Uterus (tissue), 4 donors: Measurements from ENCODE around the gene SLC12A1. TPM values are rescaled to one million over a fixed set of nuclear protein-coding genes. Genes with fewer than 3 reads are reported as not detected.

Experiments used
- DNase-seq, 2 donors: peaks; one replicate each; pipeline ENCODE4 v3.0.0-alpha.2; 2019 to 2020
- H3K27ac ChIP-seq, 2 donors: fragments of 200-600 bp; sonication (generic); 1 replicate in 1 of 2; 2 replicates in 1 of 2; pipeline ENCODE4 v1.5.1; 2016 to 2018
- H3K27me3 ChIP-seq, 2 donors: fragments of 200-600 bp; sonication (generic); one replicate each; pipeline ENCODE4 v1.5.1; 2018 to 2019; ENCODE audit warnings: control low read depth in 1 of 2
- H3K36me3 ChIP-seq, 2 donors: fragments of 200-600 bp; sonication (generic); one replicate each; pipeline ENCODE4 v1.5.1; 2019; ENCODE audit warnings: control low read depth in 1 of 2
- H3K4me1 ChIP-seq, 2 donors: fragments of 200-600 bp; sonication (generic); one replicate each; pipeline ENCODE4 v1.5.1; 2018 to 2019; ENCODE audit warnings: control low read depth in 1 of 2
- H3K4me3 ChIP-seq, 2 donors: fragments of 200-600 bp; sonication (generic); 1 replicate in 1 of 2; 2 replicates in 1 of 2; pipeline ENCODE4 v1.5.1; 2018 to 2019; ENCODE audit warnings: mild to moderate bottlenecking in 1 of 2
- H3K9me3 ChIP-seq, 2 donors: fragments of 200-600 bp; sonication (generic); one replicate each; pipeline ENCODE4 v1.5.1; 2019; ENCODE audit warnings: control low read depth in 1 of 2
- CTCF ChIP-seq, 4 experiments: fragments of 200-600 bp in 2 of 4; fragments of 450-650 bp in 2 of 4; sonication (generic) in 2 of 4; IDR thresholded peaks; one replicate each; pipeline ENCODE4 v1.5.1; 2016 to 2019; ENCODE audit warnings: antibody characterized with exemption in 4 of 4, mild to moderate bottlenecking in 2 of 4, moderate library complexity in 1 of 4
- POLR2A ChIP-seq, 2 donors: fragments of 450-650 bp; IDR thresholded peaks; one replicate each; pipeline ENCODE4 v1.6.1; 2016; ENCODE audit warnings: antibody characterized with exemption in 2 of 2, mild to moderate bottlenecking in 1 of 2, moderate library complexity in 1 of 2
- intact Hi-C: fragments of 100-400 bp; cut with DNase I; formaldehyde crosslinking; loops from one replicate; pipeline ENCODE4 v1.15.1; 2023; ENCODE audit warnings: low total_unique reads
- total RNA-seq, 4 donors: library from RNA; depleted of rRNA in 3 of 4; stranded (reverse); fragments of >200 nt in 3 of 4; gene quantifications; one replicate each; pipeline versions ENCODE4 v1.1.0 to v1.2.4, GENCODE V29; 2014 to 2023
- donor health status: DM: yes; HTN: yes; CAD: no.

Gene SLC12A1
- total RNA-seq, 4 donors from 2014 or later: 0.41 TPM; not detected in 3

GRCh38 chr15:48221885-48222284 is 15.8 kb downstream of the SLC12A1 start:
- intact Hi-C loops: no loop called here
- no peak for DNase-seq
- Histone ChIP-seq H3K9me3 (no peaks in the 10 kb centered on the region), H3K27ac (no peak overlapping the region), H3K27me3 (no peaks in the 10 kb centered on the region), H3K4me3 (no peak overlapping the region), H3K4me1 (no peaks in the 10 kb centered on the region), H3K36me3 (no peaks in the 10 kb centered on the region)
- no peak for TF ChIP-seq CTCF (IDR thresholded peaks at IDR 0.05)
- no peak for TF ChIP-seq POLR2A (IDR thresholded peaks at IDR 0.05)

GRCh38 chr15:48222627-48223026 is 16.5 kb downstream of the SLC12A1 start:
- no peak overlapping the region for H3K27ac ChIP-seq
- no peaks in the 10 kb centered on the region for H3K4me1 ChIP-seq
- no peaks in the 10 kb centered on the region for H3K27me3 ChIP-seq
- H3K36me3 ChIP-seq: no peaks in the 10 kb centered on the region
- H3K4me3 ChIP-seq: no peak overlapping the region
- intact Hi-C loops: no loop called here
- TF ChIP-seq CTCF (IDR thresholded peaks at IDR 0.05) (no peak), POLR2A (IDR thresholded peaks at IDR 0.05) (no peak)
- H3K9me3 ChIP-seq: no peaks in the 10 kb centered on the region
- DNase-seq: no peak

GRCh38 chr15:48225771-48226170 is 19.7 kb downstream of the SLC12A1 start:
- intact Hi-C loops: no loop called here
- no peaks in the 10 kb centered on the region for H3K27me3 ChIP-seq
- no peak for DNase-seq
- no peak for TF ChIP-seq CTCF (IDR thresholded peaks at IDR 0.05)
- no peak for TF ChIP-seq POLR2A (IDR thresholded peaks at IDR 0.05)
- no peak overlapping the region for H3K4me3 ChIP-seq
- no peaks in the 10 kb centered on the region for H3K36me3 ChIP-seq
- H3K4me1 ChIP-seq: no peaks in the 10 kb centered on the region
- no peaks in the 10 kb centered on the region for H3K9me3 ChIP-seq
- H3K27ac ChIP-seq: no peak overlapping the region

GRCh38 chr15:48230498-48230897 is 24.4 kb downstream of the SLC12A1 start:
- intact Hi-C loops: no loop called here
- DNase-seq: no peak
- no peak overlapping the region for H3K27ac ChIP-seq
- no peaks in the 10 kb centered on the region for H3K27me3 ChIP-seq
- TF ChIP-seq CTCF (IDR thresholded peaks at IDR 0.05) (no peak), POLR2A (IDR thresholded peaks at IDR 0.05) (no peak)
- no peaks in the 10 kb centered on the region for H3K9me3 ChIP-seq
- H3K4me3 ChIP-seq: no peak overlapping the region
- H3K36me3 ChIP-seq: no peaks in the 10 kb centered on the region
- no peaks in the 10 kb centered on the region for H3K4me1 ChIP-seq

GRCh38 chr15:48233246-48233645 is 27.1 kb downstream of the SLC12A1 start:
- H3K9me3 ChIP-seq: no peaks in the 10 kb centered on the region
- H3K4me3 ChIP-seq: no peak overlapping the region
- H3K27ac ChIP-seq: no peak overlapping the region
- no peak for DNase-seq
- H3K27me3 ChIP-seq: no peaks in the 10 kb centered on the region
- TF ChIP-seq CTCF (IDR thresholded peaks at IDR 0.05) (no peak), POLR2A (IDR thresholded peaks at IDR 0.05) (no peak)
- H3K4me1 ChIP-seq: no peaks in the 10 kb centered on the region
- intact Hi-C loops: no loop called here
- H3K36me3 ChIP-seq: no peaks in the 10 kb centered on the region
